Choroid plexus epithelial cell (primary cell): ENCODE measurements around the gene LPP.

Experiments used
- DNase-seq: peaks from one replicate; pipeline ENCODE4 v3.0.0-alpha.2; 2010; ENCODE audit warnings: low read depth
- H3K4me3 ChIP-seq: 2 replicates; pipeline ENCODE4 v1.5.1; 2011; ENCODE audit warnings: low read depth, mild to moderate bottlenecking, control low read depth, low read length, moderate library complexity
- TF ChIP-seq, protein P1 (sequence below): conservative IDR thresholded peaks from 2 replicates; pipeline ENCODE4 v1.5.1; 2011; ENCODE audit warnings: low read depth, mild to moderate bottlenecking, control low read depth, inconsistent platforms, low read length, moderate library complexity

LPP gene

DNA sequence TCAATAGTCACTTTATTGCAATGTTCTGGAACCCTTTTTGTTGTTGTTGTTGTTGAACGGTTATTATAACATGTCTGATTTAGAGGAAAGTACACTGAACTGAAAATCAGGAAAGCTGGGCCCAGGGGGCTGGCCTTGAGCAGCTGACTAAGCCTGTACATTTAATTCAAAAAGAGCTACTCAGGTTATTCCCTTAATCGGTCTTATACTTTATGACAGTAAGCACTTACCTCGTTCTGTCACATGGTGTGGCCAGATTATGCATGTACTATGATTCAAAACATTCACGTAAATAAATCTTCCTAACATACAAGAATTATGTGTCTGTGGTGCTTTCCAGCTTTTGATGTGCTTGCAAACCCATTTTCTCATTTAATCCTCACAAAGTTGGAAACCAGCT lies 635.3 kb downstream of the LPP start:
- peak; percentile 50 for DNase-seq
- no peak overlapping the region for H3K4me3 ChIP-seq
- TF ChIP-seq, protein P1, sequence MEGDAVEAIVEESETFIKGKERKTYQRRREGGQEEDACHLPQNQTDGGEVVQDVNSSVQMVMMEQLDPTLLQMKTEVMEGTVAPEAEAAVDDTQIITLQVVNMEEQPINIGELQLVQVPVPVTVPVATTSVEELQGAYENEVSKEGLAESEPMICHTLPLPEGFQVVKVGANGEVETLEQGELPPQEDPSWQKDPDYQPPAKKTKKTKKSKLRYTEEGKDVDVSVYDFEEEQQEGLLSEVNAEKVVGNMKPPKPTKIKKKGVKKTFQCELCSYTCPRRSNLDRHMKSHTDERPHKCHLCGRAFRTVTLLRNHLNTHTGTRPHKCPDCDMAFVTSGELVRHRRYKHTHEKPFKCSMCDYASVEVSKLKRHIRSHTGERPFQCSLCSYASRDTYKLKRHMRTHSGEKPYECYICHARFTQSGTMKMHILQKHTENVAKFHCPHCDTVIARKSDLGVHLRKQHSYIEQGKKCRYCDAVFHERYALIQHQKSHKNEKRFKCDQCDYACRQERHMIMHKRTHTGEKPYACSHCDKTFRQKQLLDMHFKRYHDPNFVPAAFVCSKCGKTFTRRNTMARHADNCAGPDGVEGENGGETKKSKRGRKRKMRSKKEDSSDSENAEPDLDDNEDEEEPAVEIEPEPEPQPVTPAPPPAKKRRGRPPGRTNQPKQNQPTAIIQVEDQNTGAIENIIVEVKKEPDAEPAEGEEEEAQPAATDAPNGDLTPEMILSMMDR: no peak

DNA sequence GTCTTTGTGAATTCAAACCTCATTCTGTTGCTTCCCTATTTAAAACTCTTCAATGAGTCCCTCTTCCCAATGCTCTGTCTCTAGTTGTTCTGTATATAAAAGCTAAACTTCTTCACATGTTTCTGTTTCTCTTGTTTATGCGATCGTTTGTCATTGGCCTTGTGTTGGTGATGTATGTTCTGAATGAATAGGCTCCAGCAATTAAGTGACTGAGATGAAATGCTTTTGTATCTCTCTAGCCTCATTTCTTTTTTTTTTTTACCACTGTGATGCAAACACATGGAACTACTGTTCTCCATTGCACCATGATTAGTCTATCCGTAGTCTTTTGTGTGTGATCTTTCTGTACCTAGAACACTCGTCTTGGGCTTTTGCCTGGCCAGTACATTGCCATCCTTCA lies 637.4 kb downstream of the LPP start:
- no peak for DNase-seq
- no peak overlapping the region for H3K4me3 ChIP-seq
- TF ChIP-seq, protein P1: no peak

DNA sequence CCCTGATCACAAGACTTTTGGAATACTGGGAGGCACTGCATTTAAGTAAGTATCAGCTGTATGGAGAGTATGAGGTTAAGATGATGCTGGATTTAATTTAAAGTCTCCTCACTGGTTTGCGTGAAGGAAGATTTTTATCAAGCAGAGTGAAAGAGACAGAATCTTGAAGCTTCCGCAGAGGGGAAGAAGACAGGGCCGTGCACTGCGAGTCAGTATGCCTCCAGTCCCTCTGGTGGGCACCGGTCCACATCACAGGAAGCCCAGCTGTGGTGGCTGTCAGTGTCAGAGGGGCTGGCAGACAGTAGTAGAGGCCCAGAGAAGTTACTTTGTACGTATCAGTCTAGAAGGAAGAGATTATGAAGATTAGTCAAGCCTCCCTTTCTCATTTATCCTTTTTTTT lies 638.8 kb downstream of the LPP start:
- DNase-seq: peak; percentile 63
- TF ChIP-seq, protein P1: peak; percentile 70
- H3K4me3 ChIP-seq: no peak overlapping the region

DNA sequence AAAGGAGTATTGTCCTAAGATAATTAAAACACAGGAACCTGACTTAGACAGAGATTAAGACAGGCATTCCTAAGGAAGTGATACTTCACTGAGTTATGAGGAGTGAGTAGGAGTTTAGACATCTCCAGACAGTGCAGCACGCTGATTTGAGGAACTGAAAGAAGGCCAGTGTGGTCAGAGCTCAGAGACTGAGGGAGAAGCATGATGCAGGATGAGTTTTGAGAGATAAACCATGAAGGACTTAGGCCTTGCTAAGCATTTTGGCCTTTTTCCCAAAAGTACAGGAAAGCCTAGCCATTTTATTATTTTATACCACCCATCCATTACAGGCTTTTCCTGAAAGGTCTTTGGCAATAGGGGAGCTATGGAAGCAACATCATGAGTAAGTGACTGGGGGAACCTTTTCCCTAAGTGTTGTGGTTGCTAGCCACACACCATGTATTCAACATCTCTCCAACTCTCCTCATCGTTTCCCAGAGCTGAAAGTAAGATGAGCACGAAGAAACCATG lies 642.2 kb downstream of the LPP start:
- DNase-seq: peak; percentile 89
- no peak overlapping the region for H3K4me3 ChIP-seq
- TF ChIP-seq, protein P1: no peak

DNA sequence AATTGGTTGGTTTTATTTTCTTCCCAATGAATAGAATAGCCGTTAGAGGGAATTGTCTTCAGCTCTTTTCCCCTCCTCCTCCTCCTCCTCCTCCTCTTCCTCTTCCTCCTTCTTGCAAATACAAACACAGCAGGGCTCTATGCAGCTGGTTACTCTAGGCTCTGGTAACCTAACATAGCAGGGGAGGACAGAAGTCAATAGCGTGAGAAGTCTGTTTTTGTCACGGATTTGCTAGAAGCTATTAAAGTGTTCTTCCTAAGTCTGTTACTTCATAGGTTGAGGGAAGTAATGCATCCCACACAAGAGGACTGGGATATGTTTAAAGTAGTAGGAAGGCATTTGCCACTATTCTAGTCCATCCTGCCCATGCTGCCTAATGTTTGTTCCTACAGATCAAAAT lies 643.1 kb downstream of the LPP start:
- H3K4me3 ChIP-seq: no peak overlapping the region
- DNase-seq: peak; percentile 41
- TF ChIP-seq, protein P1: no peak

DNA sequence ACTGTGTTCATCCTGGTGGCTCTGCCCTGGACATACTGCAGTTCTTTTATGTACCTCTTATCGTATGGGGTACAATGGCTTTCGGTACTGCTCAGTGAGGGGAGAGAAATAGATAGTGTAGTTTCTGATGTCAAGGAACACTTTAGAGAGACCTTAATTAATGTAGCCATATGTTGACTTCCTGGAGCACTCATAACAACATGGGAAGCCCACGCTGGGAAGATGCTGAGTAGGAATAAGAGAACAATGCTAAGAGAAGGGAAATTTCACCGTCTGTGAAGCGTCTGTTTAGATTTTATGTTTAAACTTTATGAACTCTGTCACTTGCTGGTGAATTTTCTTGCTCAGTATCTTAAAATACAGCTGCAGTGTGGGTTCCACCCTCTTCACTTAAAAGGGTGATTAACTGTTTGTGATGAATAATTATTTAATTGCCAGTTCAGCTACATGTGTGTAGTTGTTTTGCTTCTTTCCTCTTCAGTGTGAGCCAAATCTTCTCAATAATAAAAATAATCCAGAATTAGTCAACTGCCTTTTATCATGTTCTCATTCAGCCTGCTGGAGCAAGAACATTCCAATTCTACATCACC lies 644.7 kb downstream of the LPP start:
- H3K4me3 ChIP-seq: no peak overlapping the region
- peak; percentile 54 for DNase-seq
- TF ChIP-seq, protein P1: no peak

DNA sequence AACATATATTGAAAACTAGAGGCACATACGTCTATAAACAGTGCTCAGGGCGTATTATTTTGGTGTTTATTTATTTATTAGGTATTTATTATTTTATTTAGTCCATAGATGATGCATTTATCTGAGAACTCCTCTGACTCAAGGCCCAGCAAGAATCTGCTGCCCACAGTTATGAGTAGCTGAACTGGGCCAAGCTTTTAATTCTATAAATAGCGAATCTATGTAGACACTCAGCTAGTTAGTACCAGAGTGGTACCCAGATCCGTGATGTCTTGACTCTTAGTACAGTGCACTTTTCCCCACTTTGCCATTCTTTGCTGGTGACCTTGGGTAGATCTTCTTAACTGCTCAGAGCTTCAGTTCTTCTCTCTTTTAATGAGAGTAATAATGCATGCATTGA lies 647.4 kb downstream of the LPP start:
- TF ChIP-seq, protein P1: no peak
- H3K4me3 ChIP-seq: no peak overlapping the region
- DNase-seq: no peak
